ENCODE measurements around the gene ZMIZ1.

GRCh38 chr10:79327090-79327457 is 258.3 kb downstream of the ZMIZ1 start:
- TF ChIP-seq, protein P1, sequence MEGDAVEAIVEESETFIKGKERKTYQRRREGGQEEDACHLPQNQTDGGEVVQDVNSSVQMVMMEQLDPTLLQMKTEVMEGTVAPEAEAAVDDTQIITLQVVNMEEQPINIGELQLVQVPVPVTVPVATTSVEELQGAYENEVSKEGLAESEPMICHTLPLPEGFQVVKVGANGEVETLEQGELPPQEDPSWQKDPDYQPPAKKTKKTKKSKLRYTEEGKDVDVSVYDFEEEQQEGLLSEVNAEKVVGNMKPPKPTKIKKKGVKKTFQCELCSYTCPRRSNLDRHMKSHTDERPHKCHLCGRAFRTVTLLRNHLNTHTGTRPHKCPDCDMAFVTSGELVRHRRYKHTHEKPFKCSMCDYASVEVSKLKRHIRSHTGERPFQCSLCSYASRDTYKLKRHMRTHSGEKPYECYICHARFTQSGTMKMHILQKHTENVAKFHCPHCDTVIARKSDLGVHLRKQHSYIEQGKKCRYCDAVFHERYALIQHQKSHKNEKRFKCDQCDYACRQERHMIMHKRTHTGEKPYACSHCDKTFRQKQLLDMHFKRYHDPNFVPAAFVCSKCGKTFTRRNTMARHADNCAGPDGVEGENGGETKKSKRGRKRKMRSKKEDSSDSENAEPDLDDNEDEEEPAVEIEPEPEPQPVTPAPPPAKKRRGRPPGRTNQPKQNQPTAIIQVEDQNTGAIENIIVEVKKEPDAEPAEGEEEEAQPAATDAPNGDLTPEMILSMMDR (conservative IDR thresholded peaks at IDR 0.05): no peak
- TF ChIP-seq ZFX (IDR thresholded peaks at IDR 0.05): no peak
